Naive thymus-derived CD8-positive, alpha-beta T cell (primary cell): ENCODE data around the gene TAS2R46. TPM values are rescaled to one million over a fixed set of nuclear protein-coding genes. Genes with fewer than 3 reads are reported as not detected.

ENCODE experiments used
- ATAC-seq, 2 donors: fragments of 150-1000 bp; cut with Tn5 transposase in 1 of 2; sonication (Bioruptor Pico), chemical (Tn5 transposase) in 1 of 2; 1 replicate in 1 of 2; 2 replicates in 1 of 2; pipeline ENCODE4 v1.10.0; 2021; ENCODE audit warnings: mild to moderate bottlenecking in 2 of 2, moderate library complexity in 2 of 2
- POLR2A ChIA-PET: fragments of 350-600 bp; sonication (Branson Sonifier 250); formaldehyde crosslinking; loops from one replicate; lab custom pipeline; 2021; ENCODE audit warnings: antibody characterized with exemption; lab: Charles Lee
- DNase-seq, 10 donors: peaks; one replicate each; pipeline versions ENCODE4 v3.0.0 to v3.0.0-alpha.2; 2020 to 2022
- H3K27ac Mint-ChIP-seq, 10 donors: one replicate each; pipeline ENCODE4 v1.8.0; 2020 to 2022; ENCODE audit warnings: mild to moderate bottlenecking in 10 of 10, mixed read lengths in 10 of 10, moderate library complexity in 4 of 10, inconsistent platforms in 1 of 10
- H3K27me3 Mint-ChIP-seq, 5 donors: one replicate each; pipeline ENCODE4 v1.8.0; 2021 to 2022; ENCODE audit warnings: mixed read lengths in 5 of 5
- H3K36me3 Mint-ChIP-seq, 3 donors: one replicate each; pipeline ENCODE4 v1.8.0; 2020 to 2022; ENCODE audit warnings: mixed read lengths in 3 of 3, mild to moderate bottlenecking in 2 of 3, inconsistent platforms in 1 of 3
- H3K4me1 Mint-ChIP-seq, 4 donors: one replicate each; pipeline ENCODE4 v1.8.0; 2021 to 2022; ENCODE audit warnings: mixed read lengths in 4 of 4
- H3K4me3 Mint-ChIP-seq, 10 donors: one replicate each; pipeline ENCODE4 v1.8.0; 2020 to 2022; ENCODE audit warnings: mild to moderate bottlenecking in 10 of 10, mixed read lengths in 10 of 10, moderate library complexity in 6 of 10, inconsistent platforms in 1 of 10
- H3K9me3 Mint-ChIP-seq, 9 donors: one replicate each; pipeline ENCODE4 v1.8.0; 2020 to 2022; ENCODE audit warnings: mixed read lengths in 9 of 9, mild to moderate bottlenecking in 3 of 9, inconsistent platforms in 1 of 9, moderate library complexity in 1 of 9
- polyA plus RNA-seq, 3 donors: library from polyadenylated mRNA; unstranded; fragments of 300-500 nt; fragmentation: Illumina TruSeq; gene quantifications; one replicate each; pipeline ENCODE4 v1.2.3, GENCODE V29; 2021
- total RNA-seq, 8 experiments: library from RNA in 2 of 8; stranded (reverse) in 2 of 8; gene quantifications; one replicate each; pipeline ENCODE4 v1.2.3 and lab custom pipeline; 2021 to 2026

Gene TAS2R46
- total and polyA plus RNA-seq, 5 experiments from 2014 or later, result 0.66 to 1.9 (median 0.71) TPM; not detected in 2

DNA sequence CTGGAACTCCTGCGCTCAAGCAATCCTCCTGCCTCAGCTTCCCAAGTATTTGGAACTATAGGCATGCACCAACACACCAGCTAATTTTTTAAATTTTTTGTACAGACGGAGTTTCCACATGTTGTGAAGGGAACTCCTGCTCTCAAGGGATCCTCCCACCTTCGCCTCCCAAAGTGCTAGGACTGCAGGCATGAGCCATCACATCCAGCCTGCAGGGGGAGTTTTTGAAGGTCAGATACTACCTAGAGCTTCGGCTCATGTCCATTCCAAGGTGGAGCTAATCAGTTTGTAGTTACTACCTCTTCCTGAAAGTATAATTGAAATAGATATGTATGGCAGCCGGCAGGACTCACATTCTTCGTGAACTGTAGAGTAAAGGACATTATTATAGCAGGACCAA lies 36.0 kb downstream of the TAS2R46 start:
- POLR2A ChIA-PET, result no interaction called here
- Mint-ChIP-seq H3K9me3 (peaks cover 0 to 10% (median 7%) of the 10 kb centered on the region in 9 donors), H3K4me1 (peaks cover 0 to 13% (median 8%) of the 10 kb centered on the region in 4 donors), H3K4me3 (no peak overlapping the region), H3K27ac (no peak overlapping the region), H3K27me3 (no peaks in the 10 kb centered on the region), H3K36me3 (peaks cover 22 to 42% (median 40%) of the 10 kb centered on the region in 3 donors)
- DNase-seq (no peak), ATAC-seq (no peak)

DNA sequence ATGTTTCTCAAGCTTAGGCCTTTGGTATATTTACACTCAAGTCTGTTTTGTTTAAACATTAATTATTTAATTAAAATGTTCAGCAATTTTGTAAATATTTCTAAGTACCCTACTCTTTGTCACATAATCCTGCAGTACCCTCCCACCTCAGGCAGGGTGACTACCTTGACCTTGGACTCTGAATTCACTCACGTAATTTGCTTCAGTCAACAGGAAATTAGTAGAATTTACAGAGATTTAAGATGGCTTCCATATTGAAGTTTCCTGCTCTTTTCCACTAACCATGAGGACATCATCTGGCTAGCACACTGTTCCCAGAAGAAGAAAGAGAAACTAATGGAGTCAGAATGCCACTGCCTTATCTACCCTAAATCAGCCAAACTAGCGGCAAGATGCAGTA lies 38.7 kb downstream of the TAS2R46 start:
- H3K36me3 Mint-ChIP-seq, result peaks cover 10 to 38% (median 29%) of the 10 kb centered on the region in 3 donors
- H3K4me1 Mint-ChIP-seq, result peaks cover 0 to 13% (median 7%) of the 10 kb centered on the region in 4 donors
- no peaks in the 10 kb centered on the region for H3K27me3 Mint-ChIP-seq
- peaks cover 0 to 10% (median 7%) of the 10 kb centered on the region in 9 donors for H3K9me3 Mint-ChIP-seq
- no peak overlapping the region for H3K27ac Mint-ChIP-seq
- ATAC-seq (no peak), DNase-seq (no peak)
- POLR2A ChIA-PET, result no interaction called here
- H3K4me3 Mint-ChIP-seq, result no peak overlapping the region

DNA sequence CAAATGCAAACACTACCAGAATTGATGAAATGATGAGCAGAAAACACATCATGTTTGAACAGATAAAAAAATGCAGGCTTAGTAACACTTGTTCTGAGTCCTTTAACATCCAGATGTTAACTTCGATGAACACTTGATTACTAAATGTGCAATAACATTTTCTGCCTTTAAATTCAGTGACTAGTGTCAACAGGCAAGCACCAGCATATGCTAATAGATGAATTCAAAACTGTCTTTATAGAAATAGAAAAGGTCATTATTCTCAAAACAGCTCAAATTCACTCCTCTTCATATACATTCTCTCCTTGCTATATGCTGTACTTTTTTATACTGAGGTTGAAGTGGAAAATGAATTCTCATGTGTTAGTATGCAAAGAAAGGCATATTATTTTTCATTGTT lies 39.6 kb downstream of the TAS2R46 start, which contains the start of gene TAS2R19:
TAS2R19 (minus strand) TSS at position 101 of the 400 bp plus-strand sequence; CDS start at position 52, 49 bp downstream.
- H3K4me3 Mint-ChIP-seq, result no peak within 1 kb of the TSS
- H3K36me3 Mint-ChIP-seq, result peaks cover 10 to 38% (median 29%) of the 10 kb centered on the region in 3 donors
- ATAC-seq, result no peak
- H3K4me1 Mint-ChIP-seq, result peaks cover 0 to 13% (median 7%) of the 10 kb centered on the region in 4 donors
- H3K27me3 Mint-ChIP-seq, result no peaks in the 10 kb centered on the region
- H3K27ac Mint-ChIP-seq, result no peak within 1 kb of the TSS
- H3K9me3 Mint-ChIP-seq, result peaks cover 0 to 10% (median 7%) of the 10 kb centered on the region in 9 donors
- POLR2A ChIA-PET, result no interaction called here
- DNase-seq, result no peak

DNA sequence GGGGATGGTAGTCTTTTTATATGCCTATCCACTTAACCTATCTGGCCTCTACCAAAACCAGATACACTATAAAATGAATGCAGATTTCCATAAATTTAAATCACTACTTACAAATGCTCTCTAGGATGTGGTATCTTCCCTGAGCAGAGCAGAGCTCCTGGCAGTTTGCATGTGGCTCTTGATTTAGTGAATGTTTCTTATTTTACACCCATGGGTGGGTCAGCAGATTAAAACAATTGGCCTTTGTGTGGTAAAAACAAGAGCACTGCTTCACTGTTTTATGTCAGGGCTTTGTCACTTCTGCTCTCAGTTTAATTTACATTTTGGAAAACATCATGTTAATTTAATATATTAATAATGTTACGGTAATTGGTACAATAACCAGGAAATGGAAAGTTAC lies 45.2 kb downstream of the TAS2R46 start:
- H3K9me3 Mint-ChIP-seq, result no peaks in the 10 kb centered on the region
- H3K36me3 Mint-ChIP-seq, result peaks cover 0 to 23% (median 23%) of the 10 kb centered on the region in 3 donors
- DNase-seq (no peak), ATAC-seq (no peak)
- H3K27ac Mint-ChIP-seq, result no peak overlapping the region
- H3K4me3 Mint-ChIP-seq, result no peak overlapping the region
- H3K27me3 Mint-ChIP-seq, result no peaks in the 10 kb centered on the region
- peaks cover 7 to 20% (median 9%) of the 10 kb centered on the region in 4 donors for H3K4me1 Mint-ChIP-seq
- POLR2A ChIA-PET, result no interaction called here

DNA sequence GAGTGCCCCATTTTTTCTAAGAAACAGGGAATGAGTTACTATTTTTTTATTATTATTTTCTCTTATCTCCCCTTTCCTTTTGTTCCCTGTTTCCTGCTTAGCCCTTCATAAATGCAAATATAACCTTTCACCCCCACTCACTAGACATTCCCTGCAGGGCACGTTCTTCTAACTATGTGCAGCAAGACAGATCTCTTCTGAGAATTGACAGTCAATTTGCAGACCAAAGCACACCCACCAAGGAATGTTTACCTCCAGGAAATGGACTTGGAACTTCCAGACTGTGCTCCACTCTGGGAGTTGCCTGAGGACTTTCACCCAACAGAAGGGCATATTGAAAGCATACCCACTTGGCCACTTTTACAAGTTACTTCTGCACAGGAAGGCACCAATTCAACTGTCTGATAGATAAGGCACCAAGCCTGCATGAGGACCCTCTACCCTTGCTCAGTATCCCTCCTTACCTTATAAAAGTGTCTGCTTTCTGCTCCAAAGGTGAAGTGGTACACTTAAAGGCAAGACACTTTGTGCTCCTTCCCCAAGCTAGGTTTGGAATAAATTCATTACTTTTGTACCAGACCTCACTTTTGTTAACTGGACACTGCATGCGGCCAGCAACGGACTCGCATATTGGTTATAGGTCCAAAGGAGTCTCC lies 46.2 kb downstream of the TAS2R46 start:
- POLR2A ChIA-PET, result no interaction called here

DNA sequence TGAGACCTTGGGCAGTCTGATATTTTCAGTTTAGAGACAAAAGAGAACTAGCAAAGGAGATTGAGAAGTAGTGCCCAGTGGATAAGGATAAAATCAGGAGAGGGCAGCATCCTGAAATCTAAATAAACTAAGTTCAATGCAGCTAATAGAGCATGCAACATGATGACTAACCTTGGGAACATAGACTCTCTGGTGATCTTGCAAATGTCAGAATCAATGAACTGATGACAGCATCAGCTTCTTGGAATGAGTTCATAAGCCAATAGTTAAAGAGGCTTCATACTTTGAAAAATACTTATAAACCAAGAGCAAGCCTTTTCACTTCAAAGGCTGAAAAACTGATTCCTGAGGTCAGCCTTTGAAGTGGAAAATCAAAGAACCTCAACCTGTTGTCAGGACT lies 47.9 kb downstream of the TAS2R46 start:
- Mint-ChIP-seq H3K4me3 (no peak overlapping the region), H3K4me1 (peaks cover 6 to 14% (median 7%) of the 10 kb centered on the region in 4 donors), H3K27me3 (no peaks in the 10 kb centered on the region), H3K9me3 (peaks cover 0 to 4% (median 0%) of the 10 kb centered on the region in 9 donors), H3K36me3 (peaks cover 0 to 27% (median 15%) of the 10 kb centered on the region in 3 donors), H3K27ac (no peak overlapping the region)
- DNase-seq, result no peak
- POLR2A ChIA-PET, result no interaction called here
- ATAC-seq, result no peak

More for the DNA sequence above, 46.2 kb downstream of the TAS2R46 start:
- DNase-seq (no peak), ATAC-seq (no peak)
- Mint-ChIP-seq H3K36me3 (peaks cover 0 to 23% (median 18%) of the 10 kb centered on the region in 3 donors), H3K4me1 (peaks cover 6 to 14% (median 7%) of the 10 kb centered on the region in 4 donors), H3K4me3 (no peak overlapping the region), H3K27ac (no peak overlapping the region), H3K9me3 (no peaks in the 10 kb centered on the region), H3K27me3 (no peaks in the 10 kb centered on the region)

Other genes starting within 250 kb of the TAS2R46 start
- gene TAS2R10, start 235.9 kb downstream of the TAS2R46 start, total RNA-seq, result 1 to 10 TPM; 1.3 TPM
- not detected for gene TAS2R10, start 235.9 kb downstream of the TAS2R46 start, polyA plus RNA-seq
- 1 to 10 TPM; 1.8 to 2.5 TPM for gene PRR4, start 212.8 kb downstream of the TAS2R46 start, total RNA-seq
- gene PRR4, start 212.8 kb downstream of the TAS2R46 start, polyA plus RNA-seq, result 1 to 10 TPM in 1 of 3 donors, under 1 TPM in 1, not detected in 1; 0.87 to 5.7 TPM
- gene PRH1, start 178.0 kb downstream of the TAS2R46 start, total RNA-seq, result 10 to 100 TPM; 20.8 to 27.1 TPM
- gene PRH1, start 178.0 kb downstream of the TAS2R46 start, polyA plus RNA-seq, result 10 to 100 TPM in 2 of 3 donors, 1 to 10 TPM in 1; 7.0 to 20.8 (median 12.4) TPM
- 1 to 10 TPM; 1.2 to 1.5 TPM for gene TAS2R13, start 152.7 kb downstream of the TAS2R46 start, total RNA-seq
- gene TAS2R13, start 152.7 kb downstream of the TAS2R46 start, polyA plus RNA-seq, result not detected
- not detected for gene PRH2, start 133.1 kb downstream of the TAS2R46 start, total RNA-seq
- not detected for gene PRH2, start 133.1 kb downstream of the TAS2R46 start, polyA plus RNA-seq
- 1 to 10 TPM; 3.1 to 3.5 TPM for gene TAS2R14, start 123.0 kb downstream of the TAS2R46 start, total RNA-seq
- 1 to 10 TPM in 1 of 3 donors, under 1 TPM in 2; 0.71 to 1.2 (median 0.74) TPM for gene TAS2R14, start 123.0 kb downstream of the TAS2R46 start, polyA plus RNA-seq
- 1 to 10 TPM; 1.2 TPM for gene TAS2R50, start 75.4 kb downstream of the TAS2R46 start, total RNA-seq
- gene TAS2R50, start 75.4 kb downstream of the TAS2R46 start, polyA plus RNA-seq, result not detected
- gene TAS2R20, start 64.0 kb downstream of the TAS2R46 start, total RNA-seq, result 1 to 10 TPM; 1.7 to 2.1 TPM
- gene TAS2R20, start 64.0 kb downstream of the TAS2R46 start, polyA plus RNA-seq, result under 1 TPM; 0.14 to 0.25 (median 0.15) TPM
- 1 to 10 TPM; 3.9 to 4.7 TPM for gene TAS2R19, start 39.7 kb downstream of the TAS2R46 start, total RNA-seq
- gene TAS2R19, start 39.7 kb downstream of the TAS2R46 start, polyA plus RNA-seq, result under 1 TPM in 1 of 3 donors, not detected in 2; 0.22 TPM
- 1 to 10 TPM; 2.8 to 3.2 TPM for gene TAS2R31, start 30.9 kb downstream of the TAS2R46 start, total RNA-seq
- gene TAS2R31, start 30.9 kb downstream of the TAS2R46 start, polyA plus RNA-seq, result under 1 TPM in 2 of 3 donors, not detected in 1; 0.22 to 0.39 TPM
- 1 to 10 TPM in 1 of 2 experiments, under 1 TPM in 1; 0.91 to 1.4 TPM for gene TAS2R43, start 30.0 kb upstream of the TAS2R46 start, total RNA-seq
- gene TAS2R43, start 30.0 kb upstream of the TAS2R46 start, polyA plus RNA-seq, result not detected
- gene TAS2R30, start 72.3 kb upstream of the TAS2R46 start, total RNA-seq, result 1 to 10 TPM; 4.3 to 5.0 TPM
- gene TAS2R30, start 72.3 kb upstream of the TAS2R46 start, polyA plus RNA-seq, result not detected
- gene SMIM10L1, start 108.9 kb upstream of the TAS2R46 start, total RNA-seq, result 10 to 100 TPM; 13.4 to 14.5 TPM
- 10 to 100 TPM in 2 of 3 donors, 1 to 10 TPM in 1; 7.6 to 14.0 (median 11.0) TPM for gene SMIM10L1, start 108.9 kb upstream of the TAS2R46 start, polyA plus RNA-seq
- gene TAS2R42, start 124.6 kb upstream of the TAS2R46 start, total RNA-seq, result not detected
- gene TAS2R42, start 124.6 kb upstream of the TAS2R46 start, polyA plus RNA-seq, result not detected
- not detected for gene PRB3, start 207.4 kb upstream of the TAS2R46 start, total RNA-seq
- gene PRB3, start 207.4 kb upstream of the TAS2R46 start, polyA plus RNA-seq, result under 1 TPM in 2 of 3 donors, not detected in 1; 0.22 to 0.75 TPM
- not detected for gene PRB4, start 248.1 kb upstream of the TAS2R46 start, total RNA-seq
- gene PRB4, start 248.1 kb upstream of the TAS2R46 start, polyA plus RNA-seq, result not detected